DND-41 (cell line): ENCODE data around the gene TNIK.

Experiments
- ATAC-seq: fragments of 200-7000 bp; cut with Tn5 transposase; 3 replicates; pipeline ENCODE4 v1.9.1; 2021; ENCODE audit warnings: low read depth; ENCODE audit not compliant: insufficient read depth
- DNase-seq: peaks from one replicate; pipeline ENCODE4 v3.0.0-alpha.2; 2020
- H2AFZ ChIP-seq: 2 replicates; pipeline ENCODE4 v1.6.0; 2012; ENCODE audit warnings: low read depth, low read length
- H3K27ac ChIP-seq: 2 replicates; pipeline ENCODE4 v1.5.1; 2012; ENCODE audit warnings: low read length, inconsistent platforms
- H3K27me3 ChIP-seq: fragments of 200-600 bp; sonication (generic); 2 replicates; pipeline ENCODE4 v1.6.0; 2012; ENCODE audit warnings: low read length, mild to moderate bottlenecking, inconsistent platforms; ENCODE audit not compliant: insufficient read depth, poor library complexity
- H3K36me3 ChIP-seq: 2 replicates; pipeline ENCODE4 v1.5.1; 2012; ENCODE audit warnings: low read length, inconsistent platforms; ENCODE audit not compliant: insufficient read depth
- H3K4me1 ChIP-seq: 2 replicates; pipeline ENCODE4 v1.5.1; 2012; ENCODE audit warnings: mild to moderate bottlenecking, low read length; ENCODE audit not compliant: insufficient read depth
- H3K4me2 ChIP-seq: 2 replicates; pipeline ENCODE4 v1.6.0; 2012; ENCODE audit warnings: mild to moderate bottlenecking, moderate library complexity, low read length, inconsistent platforms; ENCODE audit not compliant: insufficient read depth
- H3K4me3 ChIP-seq, 2 experiments: fragments of 200-600 bp in 1 of 2; shearing (Covaris generic) in 1 of 2; 2 replicates each; pipeline ENCODE4 v1.5.1; 2012 to 2016; ENCODE audit warnings: inconsistent platforms in 2 of 2, low read length in 2 of 2, mild to moderate bottlenecking in 2 of 2, low read depth in 1 of 2, moderate library complexity in 1 of 2
- H3K79me2 ChIP-seq: 2 replicates; pipeline ENCODE4 v1.6.0; 2012; ENCODE audit warnings: low read length, inconsistent platforms; ENCODE audit not compliant: insufficient read depth
- H3K9ac ChIP-seq: 2 replicates; pipeline ENCODE4 v1.6.0; 2012; ENCODE audit warnings: low read depth, mild to moderate bottlenecking, inconsistent platforms, low read length, moderate library complexity
- H3K9me3 ChIP-seq: 2 replicates; pipeline ENCODE4 v1.5.1; 2012; ENCODE audit warnings: low read length, moderate library complexity, mild to moderate bottlenecking, inconsistent platforms; ENCODE audit not compliant: insufficient read depth, severe bottlenecking
- H4K20me1 ChIP-seq: 2 replicates; pipeline ENCODE4 v1.6.0; 2012; ENCODE audit warnings: low read length; ENCODE audit not compliant: insufficient read depth
- EZH2 ChIP-seq: IDR thresholded peaks from 3 replicates; pipeline ENCODE4 v1.6.1; 2012; ENCODE audit warnings: borderline replicate concordance, low read depth, mild to moderate bottlenecking, moderate library complexity, low read length, inconsistent platforms; ENCODE audit not compliant: severe bottlenecking
- TF ChIP-seq, protein P1 (sequence below): IDR thresholded peaks from 2 replicates; pipeline ENCODE4 v1.5.1; 2012; ENCODE audit warnings: borderline replicate concordance, low read length, moderate library complexity, mild to moderate bottlenecking; ENCODE audit not compliant: poor library complexity, severe bottlenecking; ENCODE audit errors: extremely low read depth

Gene TNIK

GRCh38 chr3:171221104-171221503 is 239.1 kb downstream of the TNIK start:
- no peaks in the 10 kb centered on the region for H4K20me1 ChIP-seq
- no peaks in the 10 kb centered on the region for H3K79me2 ChIP-seq
- DNase-seq (no peak), ATAC-seq (no peak)
- H3K9ac ChIP-seq, result no peak overlapping the region
- H3K4me1 ChIP-seq, result no peaks in the 10 kb centered on the region
- no peaks in the 10 kb centered on the region for H3K27me3 ChIP-seq
- no peaks in the 10 kb centered on the region for H3K9me3 ChIP-seq
- TF ChIP-seq EZH2, result no peak
- TF ChIP-seq, protein P1, sequence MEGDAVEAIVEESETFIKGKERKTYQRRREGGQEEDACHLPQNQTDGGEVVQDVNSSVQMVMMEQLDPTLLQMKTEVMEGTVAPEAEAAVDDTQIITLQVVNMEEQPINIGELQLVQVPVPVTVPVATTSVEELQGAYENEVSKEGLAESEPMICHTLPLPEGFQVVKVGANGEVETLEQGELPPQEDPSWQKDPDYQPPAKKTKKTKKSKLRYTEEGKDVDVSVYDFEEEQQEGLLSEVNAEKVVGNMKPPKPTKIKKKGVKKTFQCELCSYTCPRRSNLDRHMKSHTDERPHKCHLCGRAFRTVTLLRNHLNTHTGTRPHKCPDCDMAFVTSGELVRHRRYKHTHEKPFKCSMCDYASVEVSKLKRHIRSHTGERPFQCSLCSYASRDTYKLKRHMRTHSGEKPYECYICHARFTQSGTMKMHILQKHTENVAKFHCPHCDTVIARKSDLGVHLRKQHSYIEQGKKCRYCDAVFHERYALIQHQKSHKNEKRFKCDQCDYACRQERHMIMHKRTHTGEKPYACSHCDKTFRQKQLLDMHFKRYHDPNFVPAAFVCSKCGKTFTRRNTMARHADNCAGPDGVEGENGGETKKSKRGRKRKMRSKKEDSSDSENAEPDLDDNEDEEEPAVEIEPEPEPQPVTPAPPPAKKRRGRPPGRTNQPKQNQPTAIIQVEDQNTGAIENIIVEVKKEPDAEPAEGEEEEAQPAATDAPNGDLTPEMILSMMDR, result no peak
- H3K4me3 ChIP-seq, result no peak overlapping the region
- no peaks in the 10 kb centered on the region for H3K36me3 ChIP-seq
- no peak overlapping the region for H3K27ac ChIP-seq
- H3K4me2 ChIP-seq, result no peak overlapping the region
- H2AFZ ChIP-seq, result no peak overlapping the region

DNA sequence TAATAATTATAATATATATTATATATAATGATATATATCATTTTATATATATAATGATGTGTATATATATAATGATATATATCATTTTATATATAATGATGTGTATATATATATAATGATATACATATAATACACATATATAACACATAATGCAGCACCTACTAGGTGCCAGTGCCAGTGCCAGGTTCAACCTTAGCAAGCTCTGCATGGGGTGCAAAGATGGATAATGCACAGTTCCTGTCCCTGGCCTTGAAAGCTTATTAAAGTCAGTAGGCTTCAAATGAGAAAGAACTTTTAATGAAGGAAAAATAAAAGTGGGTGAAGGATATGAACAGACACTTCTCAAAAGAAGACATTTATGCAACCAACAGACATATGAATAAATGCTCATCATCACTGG is 240.9 kb downstream of the TNIK start:
- no peak for ATAC-seq
- H3K4me2 ChIP-seq, result no peak overlapping the region
- no peaks in the 10 kb centered on the region for H3K36me3 ChIP-seq
- H4K20me1 ChIP-seq, result no peaks in the 10 kb centered on the region
- no peaks in the 10 kb centered on the region for H3K27me3 ChIP-seq
- H2AFZ ChIP-seq, result no peak overlapping the region
- no peak overlapping the region for H3K27ac ChIP-seq
- DNase-seq, result no peak
- no peaks in the 10 kb centered on the region for H3K9me3 ChIP-seq
- H3K79me2 ChIP-seq, result no peaks in the 10 kb centered on the region
- H3K9ac ChIP-seq, result no peak overlapping the region
- TF ChIP-seq, protein P1, result no peak
- TF ChIP-seq EZH2, result no peak
- H3K4me1 ChIP-seq, result no peaks in the 10 kb centered on the region
- no peak overlapping the region for H3K4me3 ChIP-seq

DNA sequence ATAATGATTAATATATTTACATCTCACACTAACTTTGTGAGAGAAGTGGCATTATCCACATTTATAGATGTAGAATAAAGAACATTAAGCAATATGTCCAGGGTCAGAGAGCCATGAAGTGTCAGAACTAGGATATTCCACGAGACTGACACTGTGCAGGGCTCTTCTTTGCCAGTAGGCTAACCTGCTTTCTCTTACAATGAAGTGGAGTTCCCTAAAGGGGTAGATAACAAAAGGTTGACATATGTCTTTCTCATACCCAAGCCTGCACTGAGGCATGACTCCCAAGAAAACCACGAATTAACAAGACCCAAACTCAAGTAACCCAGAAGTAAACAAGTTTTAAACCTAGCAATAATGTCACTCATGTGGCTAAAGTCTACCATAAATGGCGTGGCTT is 242.1 kb downstream of the TNIK start:
- Histone ChIP-seq H3K9ac (no peak overlapping the region), H3K4me1 (no peaks in the 10 kb centered on the region), H3K36me3 (no peaks in the 10 kb centered on the region), H3K9me3 (no peaks in the 10 kb centered on the region), H4K20me1 (no peaks in the 10 kb centered on the region), H3K4me2 (no peak overlapping the region), H3K27ac (no peak overlapping the region), H3K4me3 (no peak overlapping the region), H3K79me2 (no peaks in the 10 kb centered on the region), H2AFZ (no peak overlapping the region), H3K27me3 (no peaks in the 10 kb centered on the region)
- DNase-seq, result no peak
- TF ChIP-seq, protein P1, result no peak
- no peak for TF ChIP-seq EZH2
- ATAC-seq, result no peak

DNA sequence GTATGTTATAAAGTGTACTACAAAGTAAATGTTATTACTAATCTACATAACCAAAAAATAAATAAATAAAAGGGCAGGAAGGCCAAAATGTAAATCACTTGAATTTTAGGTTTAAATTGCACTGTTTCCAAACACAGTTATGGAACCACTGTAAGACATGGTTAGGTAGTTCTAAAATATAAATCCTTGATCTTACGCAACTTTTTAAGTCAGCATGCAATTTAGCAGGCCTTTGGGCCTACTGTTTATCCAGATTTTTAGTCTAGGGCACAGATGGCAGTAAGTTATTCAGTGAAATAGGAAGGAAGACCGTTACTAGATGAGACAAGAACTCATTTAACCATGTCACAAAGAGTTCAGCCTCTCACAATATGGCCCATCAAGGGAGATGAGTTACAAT is 246.3 kb downstream of the TNIK start:
- H3K9me3 ChIP-seq, result no peaks in the 10 kb centered on the region
- H2AFZ ChIP-seq, result no peak overlapping the region
- no peaks in the 10 kb centered on the region for H3K27me3 ChIP-seq
- no peaks in the 10 kb centered on the region for H4K20me1 ChIP-seq
- no peaks in the 10 kb centered on the region for H3K36me3 ChIP-seq
- H3K79me2 ChIP-seq, result no peaks in the 10 kb centered on the region
- no peak overlapping the region for H3K9ac ChIP-seq
- H3K27ac ChIP-seq, result no peak overlapping the region
- ATAC-seq (no peak), DNase-seq (no peak)
- H3K4me3 ChIP-seq, result no peak overlapping the region
- H3K4me2 ChIP-seq, result no peak overlapping the region
- no peak for TF ChIP-seq EZH2
- TF ChIP-seq, protein P1, result no peak
- H3K4me1 ChIP-seq, result no peaks in the 10 kb centered on the region
